ENCODE results near the gene TMX3. TPM values are rescaled to one million over a fixed set of nuclear protein-coding genes. Genes with fewer than 3 reads are reported as not detected.

TMX3 gene, protein sequence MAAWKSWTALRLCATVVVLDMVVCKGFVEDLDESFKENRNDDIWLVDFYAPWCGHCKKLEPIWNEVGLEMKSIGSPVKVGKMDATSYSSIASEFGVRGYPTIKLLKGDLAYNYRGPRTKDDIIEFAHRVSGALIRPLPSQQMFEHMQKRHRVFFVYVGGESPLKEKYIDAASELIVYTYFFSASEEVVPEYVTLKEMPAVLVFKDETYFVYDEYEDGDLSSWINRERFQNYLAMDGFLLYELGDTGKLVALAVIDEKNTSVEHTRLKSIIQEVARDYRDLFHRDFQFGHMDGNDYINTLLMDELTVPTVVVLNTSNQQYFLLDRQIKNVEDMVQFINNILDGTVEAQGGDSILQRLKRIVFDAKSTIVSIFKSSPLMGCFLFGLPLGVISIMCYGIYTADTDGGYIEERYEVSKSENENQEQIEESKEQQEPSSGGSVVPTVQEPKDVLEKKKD
- total RNA-seq = 71.7 and 101 TPM in 2 replicates

DNA sequence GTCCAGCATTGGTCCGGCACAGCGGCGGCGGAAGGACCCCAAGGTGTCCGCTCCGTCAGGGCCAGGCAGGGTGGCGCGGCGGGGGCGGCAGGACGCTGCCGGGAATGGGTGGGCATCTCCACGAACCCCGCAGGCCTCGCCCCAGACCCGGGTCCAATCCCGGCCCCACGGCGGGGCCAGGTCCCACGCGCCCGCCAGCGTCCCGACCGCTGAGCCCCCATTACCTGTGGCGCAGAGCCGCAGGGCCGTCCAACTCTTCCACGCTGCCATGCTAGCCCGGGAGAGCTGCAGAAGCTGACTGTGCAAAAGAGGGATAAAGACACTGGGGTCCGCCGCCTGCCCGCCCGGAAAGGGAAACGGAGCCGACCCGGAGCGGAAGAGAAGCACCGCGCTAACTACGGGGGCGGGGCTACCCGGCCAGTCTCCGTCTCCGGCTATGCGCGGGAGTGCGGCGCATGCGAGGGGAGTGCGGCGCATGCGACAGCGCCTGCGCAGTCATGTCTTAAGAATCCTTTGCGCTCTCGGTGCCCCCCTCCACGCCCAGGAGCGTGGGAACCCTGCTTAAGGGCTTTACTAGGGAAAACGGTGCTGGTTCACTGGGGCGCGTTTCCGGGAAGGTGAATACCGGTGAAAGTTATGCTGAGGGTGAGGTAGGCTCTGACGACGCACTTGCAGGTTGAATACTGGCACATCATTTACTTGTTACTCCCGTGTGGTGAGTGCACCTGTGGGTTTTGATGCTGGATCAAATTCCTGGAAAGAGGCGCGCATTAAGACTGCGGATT, at the start of gene TMX3:
TMX3 (minus strand) TSS at position 397 of the 785 bp plus-strand sequence; CDS start at position 270, 127 bp downstream.

Other genes with a start within 250 kb of the TMX3 start
- gene CCDC102B, start 83.0 kb upstream of the TMX3 start, total RNA-seq = 7.1 and 64.7 TPM in 2 replicates